ENCODE data around the gene SPATA16.
"Not testable (repeated sequence)": the region's sequence is repeated elsewhere in the genome, so short reads cannot be mapped to it uniquely, and the experiment has no call there.

Gene SPATA16

DNA sequence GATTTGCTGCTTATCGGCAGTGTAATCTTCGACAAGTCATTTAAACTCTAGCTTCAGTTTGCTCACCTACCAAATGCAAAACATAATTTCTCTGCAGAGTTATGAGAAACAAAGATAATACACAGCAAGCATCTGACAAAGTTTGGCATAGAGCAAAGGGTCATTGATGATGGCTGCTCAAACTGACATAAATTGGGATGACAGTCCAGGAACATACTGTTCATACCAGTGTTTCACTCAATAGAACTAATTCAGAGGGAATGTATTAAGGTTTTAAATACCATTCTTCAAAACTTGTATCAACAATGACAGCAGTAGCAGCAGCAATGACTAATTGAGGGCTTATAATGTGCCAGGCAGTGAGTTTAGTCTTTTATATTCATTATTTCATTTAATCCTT is 137.6 kb downstream of the SPATA16 start:
- FAIRE-seq: no peak

DNA sequence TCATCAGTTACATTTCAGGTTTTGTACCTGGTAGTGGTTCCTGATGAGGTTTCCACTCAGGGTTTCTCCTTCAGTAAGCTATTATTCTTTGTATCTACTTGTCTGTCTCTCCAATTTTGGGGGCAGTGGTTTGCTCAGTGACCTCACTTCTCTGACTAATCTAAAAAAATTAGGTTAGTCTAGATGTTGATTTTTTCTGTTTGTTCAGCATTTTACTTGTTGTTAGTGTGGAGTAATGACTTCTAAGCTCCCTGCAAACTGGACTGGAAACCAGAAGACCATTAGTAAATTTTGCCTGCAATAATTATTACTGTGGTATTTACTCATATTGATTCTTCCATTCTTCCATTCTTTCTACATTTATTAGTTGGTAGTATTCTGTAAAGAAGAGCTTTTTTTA is 139.4 kb downstream of the SPATA16 start:
- FAIRE-seq: no peak

DNA sequence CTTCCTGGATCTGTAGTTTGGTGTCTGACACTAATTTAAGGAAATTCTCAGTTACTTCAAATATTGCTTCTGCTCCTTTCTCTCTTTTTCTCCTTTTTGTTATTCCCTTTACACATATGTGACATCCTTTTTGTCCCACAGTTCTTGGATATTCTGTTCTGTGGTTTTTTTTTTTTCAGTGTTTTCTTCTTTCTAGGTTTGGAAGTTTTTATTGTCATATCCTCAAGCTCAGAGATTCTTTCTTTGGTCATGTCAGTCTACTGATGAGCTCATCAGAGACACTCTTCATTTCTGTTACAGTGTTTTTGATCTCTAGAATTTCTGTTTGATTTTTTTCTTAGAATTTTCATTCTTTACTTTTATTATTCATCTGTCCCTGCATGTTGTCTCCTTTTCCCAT is 140.5 kb downstream of the SPATA16 start:
- FAIRE-seq: no peak

DNA sequence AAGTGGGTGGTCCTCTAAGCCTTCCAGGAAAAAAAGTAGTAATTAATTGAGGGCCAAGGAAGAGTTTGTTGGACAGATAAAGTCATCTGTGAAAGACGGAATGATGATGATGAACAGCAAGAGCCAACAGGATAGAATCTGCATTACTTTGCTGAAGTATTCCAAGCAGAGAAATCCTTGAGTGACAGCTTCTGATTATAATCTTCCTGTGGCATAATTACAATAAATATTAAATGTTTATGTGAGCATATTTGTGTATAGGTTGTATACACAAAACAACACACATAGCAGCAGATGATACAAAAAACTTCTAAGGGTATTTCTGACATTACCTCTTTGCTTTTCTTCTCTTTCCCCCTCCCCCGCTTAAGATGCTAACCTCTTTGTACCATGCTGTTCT is 147.6 kb downstream of the SPATA16 start:
- no peak for FAIRE-seq

DNA sequence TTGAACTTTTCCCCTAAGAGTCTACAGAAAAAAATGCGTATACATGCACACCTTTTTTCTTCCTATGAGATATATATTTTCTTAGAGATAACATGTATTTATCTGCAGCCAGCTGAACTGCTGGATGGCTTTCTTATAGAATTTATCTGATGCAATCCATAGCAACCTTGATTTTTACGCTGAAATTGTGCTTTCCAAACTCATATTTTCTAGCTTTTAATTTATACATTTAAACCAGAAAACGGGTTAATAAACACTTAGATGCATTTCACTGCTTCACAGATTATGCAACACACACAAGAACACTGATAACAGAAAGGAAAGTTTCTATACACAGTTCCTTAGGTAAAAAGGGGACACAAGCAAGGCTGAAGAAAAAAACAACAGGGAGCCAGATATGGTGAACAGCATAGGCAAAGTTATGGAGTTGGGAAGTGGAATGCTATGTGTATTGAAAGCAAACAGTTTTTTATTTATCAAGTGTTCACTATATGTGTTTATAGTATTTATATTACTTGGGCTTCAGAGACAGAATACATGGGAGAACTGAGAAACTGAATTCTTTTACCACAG is 149.5 kb downstream of the SPATA16 start:
- no peak for FAIRE-seq

DNA sequence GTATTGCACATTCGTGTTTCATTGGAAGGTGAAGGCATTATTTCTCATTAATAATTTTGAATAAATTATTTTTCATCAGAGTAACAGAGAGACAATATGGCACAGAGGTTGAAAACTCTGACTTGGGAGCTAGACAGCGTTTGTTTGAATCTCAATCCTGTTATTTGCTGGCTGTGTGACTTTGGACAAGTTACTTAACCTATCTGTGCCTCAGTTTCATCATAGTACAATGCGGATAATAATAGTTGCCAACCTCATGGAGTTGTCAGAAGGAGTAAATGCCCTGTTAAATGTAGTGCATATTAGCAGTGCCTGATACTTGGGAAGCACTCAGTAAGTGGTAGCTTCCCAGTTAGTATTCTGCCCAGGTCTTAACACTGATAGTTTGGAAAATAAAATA is 151.7 kb downstream of the SPATA16 start:
- no peak for FAIRE-seq

DNA sequence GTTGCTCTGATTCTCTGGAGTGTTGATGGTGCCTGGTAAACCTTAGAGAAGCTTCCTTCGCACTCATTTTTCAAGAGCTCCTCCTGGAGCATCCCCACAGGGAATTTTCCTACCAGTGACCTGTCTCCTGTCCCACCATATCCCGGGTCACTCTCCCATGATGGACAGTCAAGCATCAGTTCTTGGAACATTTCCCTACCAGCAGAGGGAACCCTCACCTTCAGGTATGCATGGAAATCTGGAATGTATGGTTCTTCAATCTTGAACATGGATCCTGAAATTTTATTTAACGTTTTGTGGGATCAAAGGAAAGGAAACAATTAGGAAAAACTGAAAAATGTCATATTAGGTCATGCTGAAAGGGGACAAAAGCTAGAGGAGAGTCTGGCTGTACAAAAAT is 153.8 kb downstream of the SPATA16 start:
- FAIRE-seq: no peak

DNA sequence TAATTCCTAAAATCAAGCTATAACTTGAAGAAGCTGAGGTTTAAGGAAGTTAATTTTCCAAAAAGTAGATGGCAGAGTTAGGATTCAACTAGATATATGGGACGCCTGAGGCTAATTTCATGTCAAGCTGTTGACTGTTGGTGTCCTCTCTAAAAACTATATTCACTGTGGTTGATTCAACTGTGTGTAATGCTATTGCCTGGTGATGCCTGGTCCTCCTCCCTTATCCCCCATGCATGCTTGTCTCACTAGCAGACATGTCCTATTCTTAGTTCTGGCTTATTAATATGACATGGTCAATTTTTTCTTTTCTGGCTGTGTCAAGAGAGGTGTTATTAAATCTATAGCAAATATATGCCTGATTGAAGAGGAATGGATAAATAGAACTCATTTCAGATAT is 156.1 kb downstream of the SPATA16 start:
- no peak for FAIRE-seq

DNA sequence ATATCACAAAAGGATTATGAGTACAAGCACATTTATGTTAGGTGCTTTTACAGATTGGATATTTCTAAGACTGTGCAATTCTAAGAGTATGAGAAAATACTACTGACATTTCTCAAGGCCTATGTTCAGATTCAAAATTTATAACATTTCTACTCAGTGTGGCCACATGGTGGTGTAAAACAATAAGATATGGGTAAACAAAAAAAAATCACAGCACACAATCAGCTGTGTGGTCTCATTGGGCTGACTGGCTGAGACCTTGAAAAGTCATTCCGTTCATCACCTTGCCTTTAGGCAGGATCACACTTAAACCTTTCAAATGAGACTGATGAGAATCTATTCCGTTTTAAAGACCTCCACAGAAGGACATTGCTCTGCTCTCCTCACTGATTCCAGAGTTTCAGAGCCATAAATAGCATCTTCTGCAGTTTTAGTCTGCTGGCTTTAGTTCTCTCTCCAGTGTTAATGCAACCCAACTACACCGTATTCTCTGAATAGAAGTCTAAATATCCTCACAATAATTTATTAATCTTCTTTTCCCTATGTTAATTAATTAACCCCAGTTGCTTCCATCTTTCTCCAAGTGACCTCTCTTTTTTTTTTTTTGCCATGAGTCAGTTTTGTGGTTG is 158.2 kb downstream of the SPATA16 start:
- peak; percentile 60 for FAIRE-seq

DNA sequence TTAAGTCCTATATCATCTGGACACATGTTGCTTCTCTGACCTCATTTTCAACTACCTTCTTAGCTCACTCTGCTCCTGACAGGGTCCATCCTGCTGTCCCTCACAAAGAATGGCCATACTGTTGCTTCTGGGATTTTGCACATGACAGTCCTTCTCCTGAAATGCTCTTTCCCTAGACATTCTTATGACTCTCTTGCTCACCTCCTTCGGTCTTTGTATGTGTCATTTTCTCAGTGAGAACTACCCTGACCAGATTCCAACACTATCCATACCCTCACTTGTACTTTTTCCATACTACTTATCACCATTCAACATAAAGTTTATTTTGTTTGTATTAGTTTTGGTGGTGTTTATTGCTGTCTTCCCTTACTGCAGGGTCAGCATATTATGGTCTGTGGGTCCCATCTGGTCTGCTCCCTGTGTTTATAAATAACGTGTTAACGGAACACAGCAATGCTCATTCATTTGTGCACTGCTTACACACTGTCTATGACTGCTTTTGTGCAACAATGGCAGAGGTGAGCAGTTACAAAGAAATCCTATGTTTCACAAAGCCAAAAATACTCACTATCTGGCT is 159.5 kb downstream of the SPATA16 start:
- FAIRE-seq: no peak

DNA sequence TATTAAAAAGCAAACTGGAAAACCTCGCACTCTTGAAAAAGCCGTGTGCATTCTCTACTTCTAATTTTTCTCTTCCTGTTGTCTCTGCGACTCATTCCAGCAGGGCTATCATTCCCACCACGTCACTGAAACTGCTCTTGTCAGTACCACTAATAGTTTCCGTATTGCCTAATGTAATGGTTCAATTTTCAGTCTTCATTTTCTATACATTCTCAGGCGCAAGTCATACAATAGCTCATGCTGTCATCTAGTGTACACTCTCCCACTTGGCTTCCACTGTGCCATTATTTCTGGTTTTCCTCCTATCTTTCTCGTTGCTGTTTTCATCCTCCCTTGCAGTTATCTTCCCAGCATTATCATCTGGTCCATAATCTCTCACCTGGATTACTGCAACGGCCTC is 160.2 kb downstream of the SPATA16 start:
- FAIRE-seq: no peak

DNA sequence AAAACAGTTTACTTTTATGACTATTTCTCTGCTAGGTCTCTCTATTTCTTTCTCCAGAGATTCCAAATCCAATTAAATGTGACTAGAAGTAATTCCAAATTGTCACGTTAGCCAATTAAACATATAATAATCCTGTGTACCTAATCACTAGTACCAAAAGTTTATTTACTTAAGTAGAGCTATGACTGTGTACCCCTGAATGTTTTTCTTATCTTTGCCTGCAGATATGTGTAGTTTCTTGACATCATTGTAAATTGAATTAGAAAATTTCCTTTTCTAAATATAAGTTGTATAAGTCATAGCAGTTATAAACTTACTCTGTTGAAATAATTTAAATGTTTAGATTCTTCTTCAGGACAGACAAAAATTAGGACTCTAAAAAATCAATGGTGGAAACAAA is 163.3 kb downstream of the SPATA16 start:
- FAIRE-seq: no peak

DNA sequence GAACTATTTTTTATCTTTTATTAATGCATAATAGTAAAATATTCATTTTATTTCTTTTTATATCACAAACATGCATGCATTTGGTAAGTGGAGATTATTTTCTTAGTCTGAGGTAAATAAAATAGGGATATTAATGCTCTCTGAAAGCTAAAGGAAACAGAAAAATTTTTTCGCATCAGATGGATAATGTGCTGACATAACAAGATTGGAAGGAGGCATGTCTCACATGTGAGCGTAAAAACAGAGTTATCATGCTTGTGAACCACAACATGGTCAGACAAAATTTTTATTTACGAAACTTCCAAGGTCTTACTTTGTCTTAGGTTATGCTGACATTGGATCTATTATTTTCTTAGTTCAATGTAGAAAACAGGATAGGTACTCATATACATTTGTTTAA is 166.1 kb downstream of the SPATA16 start:
- no peak for FAIRE-seq

DNA sequence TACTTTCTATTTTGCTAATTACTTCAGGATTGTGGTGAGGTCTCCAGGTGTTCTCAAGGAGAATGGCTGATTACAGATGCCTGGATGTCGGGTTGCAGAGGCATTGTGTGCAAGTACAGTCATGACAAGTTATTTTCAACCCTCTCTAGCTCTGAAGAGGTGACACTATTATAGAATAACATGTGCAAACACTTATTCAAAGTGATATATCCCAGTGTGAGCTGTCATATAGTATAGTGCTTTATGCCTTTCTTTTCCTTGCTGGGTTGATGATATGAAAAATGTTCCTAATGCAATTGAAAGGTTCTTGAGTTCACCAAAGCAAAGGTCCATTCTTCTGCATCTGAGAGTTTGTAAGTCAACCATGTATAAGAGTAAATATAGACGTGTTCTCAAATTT is 167.2 kb downstream of the SPATA16 start:
- no peak for FAIRE-seq

DNA sequence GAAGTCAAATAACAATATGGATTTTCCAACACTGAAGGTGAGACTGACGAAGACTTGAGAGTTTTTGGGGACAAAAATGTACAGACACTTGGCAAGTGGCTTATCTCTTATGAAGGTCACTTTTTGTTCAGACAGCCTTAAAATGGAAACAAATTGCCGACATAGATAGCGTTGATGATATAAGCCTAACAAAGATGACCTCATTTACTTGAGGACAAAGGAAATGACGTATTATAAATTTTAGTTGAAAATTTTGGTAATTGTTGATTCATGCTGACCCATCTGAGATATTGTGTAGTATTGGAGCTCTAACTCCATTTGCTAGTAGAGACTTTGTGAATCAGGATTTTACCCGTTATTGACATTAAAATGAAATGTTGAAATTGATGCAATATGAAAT is 168.3 kb downstream of the SPATA16 start:
- FAIRE-seq: no peak

DNA sequence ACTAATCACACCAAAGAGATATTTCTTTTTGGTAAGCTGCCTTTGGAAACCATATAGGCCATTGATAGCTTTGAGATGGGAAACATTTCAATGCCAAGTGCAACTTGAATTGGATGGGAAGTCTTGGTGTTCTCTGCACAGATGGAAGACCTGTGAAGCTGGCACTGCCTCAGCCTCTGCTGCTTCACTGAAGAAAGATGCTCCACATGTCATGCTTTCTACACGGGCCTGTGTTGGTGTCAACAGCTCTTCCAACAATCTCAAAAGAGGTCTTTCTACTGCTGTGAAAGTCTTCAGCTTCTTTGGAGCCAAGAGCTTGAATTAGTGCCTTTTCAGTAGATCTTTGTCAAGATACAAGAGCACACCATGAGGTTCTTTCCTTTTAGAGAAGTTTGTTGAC is 169.0 kb downstream of the SPATA16 start:
- no peak for FAIRE-seq

DNA sequence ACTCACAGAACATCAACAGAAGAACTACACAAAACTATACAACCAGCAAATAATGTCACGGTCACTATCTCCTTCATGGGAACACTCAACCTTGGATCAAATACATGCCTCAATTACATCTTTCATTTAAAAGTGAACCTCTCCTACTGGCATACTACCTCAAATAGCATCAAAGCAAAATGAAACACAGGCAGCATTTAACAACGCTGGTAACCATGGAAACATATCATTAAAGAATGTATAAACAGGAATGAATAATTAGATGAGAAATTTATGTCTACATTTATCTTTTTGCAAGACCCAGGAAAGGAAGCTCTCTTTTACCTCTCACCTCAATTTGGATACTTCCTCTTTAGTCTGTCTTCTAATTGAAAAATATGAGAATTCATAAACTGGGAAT is 172.4 kb downstream of the SPATA16 start:
- FAIRE-seq: no peak

DNA sequence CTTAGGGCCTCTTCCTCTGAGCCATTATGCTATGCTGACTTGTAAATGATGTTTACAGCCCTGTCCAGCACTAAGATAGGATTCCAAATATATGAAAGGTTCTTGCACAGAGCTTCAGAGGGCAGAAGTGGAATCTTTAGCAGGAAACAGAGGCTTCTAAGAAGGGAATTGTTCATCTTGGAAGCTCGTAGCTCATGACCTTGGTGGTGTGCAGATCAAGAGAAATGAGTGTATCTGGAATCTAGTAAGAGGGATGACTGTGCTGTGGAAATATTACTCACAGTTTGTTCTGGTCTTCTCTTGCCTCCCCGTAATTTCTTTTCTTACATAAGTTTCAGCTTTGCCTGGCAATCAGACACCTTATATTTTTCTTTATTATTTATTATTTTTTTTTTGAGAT is 175.8 kb downstream of the SPATA16 start:
- no peak for FAIRE-seq

DNA sequence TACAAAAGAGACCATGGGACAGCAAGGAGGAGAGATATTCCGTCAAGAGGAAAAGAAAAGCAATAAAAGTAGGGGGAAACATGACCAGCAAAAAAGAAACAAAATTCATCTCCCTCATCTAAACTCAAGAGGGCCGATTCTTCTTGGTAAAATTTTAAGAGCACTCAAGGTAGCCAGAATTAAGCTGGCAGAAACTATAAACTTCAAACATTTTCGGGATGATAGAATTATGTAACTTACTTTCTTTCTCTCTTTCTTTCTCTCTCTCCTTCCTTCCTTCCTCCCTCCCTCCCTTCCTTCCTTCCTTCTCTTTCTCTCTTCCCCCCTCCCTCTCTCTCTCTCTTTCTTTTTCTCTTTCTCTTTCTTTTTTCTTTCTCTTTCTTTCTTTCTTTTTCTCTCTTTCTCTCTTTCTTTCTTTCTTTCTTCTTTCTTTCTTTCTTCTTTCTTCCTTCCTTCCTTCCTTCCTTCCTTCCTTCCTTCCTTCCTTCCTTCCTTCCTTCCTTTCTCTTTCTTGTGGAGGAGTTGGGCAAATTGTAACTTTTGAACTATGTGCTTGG is 180.3 kb downstream of the SPATA16 start:
- FAIRE-seq: not testable (repeated sequence)

DNA sequence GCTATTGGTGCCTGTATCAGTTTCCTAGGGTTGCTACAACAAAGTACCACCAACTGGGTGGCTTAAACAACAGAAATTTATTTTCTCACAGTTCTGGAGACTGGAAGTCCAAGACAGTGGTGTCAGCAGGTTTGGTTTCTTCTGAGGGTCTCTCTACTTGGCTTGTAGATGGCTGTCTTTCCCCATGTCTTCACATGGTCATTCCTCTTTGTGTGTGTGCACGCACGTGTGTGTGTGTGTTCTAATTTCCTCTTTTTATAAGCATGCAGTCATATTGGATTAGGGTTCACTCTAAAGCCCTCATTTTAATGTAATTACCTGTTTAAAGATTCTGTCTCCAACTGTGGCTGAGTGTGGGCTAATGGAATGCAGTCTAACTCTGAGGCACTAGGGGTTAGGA is 182.5 kb downstream of the SPATA16 start:
- FAIRE-seq: no peak

DNA sequence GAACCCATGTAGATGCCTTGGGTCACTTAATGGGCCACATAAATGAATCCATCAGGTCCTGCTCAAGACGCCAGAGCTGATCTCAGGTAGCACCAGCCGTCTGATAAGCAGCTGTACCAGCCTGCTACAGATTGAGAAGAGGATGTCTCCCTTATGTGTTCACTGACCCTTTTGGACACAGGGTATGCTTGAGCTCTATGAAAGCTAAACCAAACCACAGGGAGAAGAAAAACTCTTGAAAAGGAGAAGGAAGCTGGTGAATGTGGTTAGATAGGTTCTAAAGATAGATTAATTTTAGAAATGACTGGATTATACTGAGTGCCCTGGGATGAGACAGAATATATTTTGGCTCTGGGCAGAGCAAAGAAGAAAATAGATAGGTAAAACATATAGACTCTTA is 187.5 kb downstream of the SPATA16 start:
- no peak for FAIRE-seq

DNA sequence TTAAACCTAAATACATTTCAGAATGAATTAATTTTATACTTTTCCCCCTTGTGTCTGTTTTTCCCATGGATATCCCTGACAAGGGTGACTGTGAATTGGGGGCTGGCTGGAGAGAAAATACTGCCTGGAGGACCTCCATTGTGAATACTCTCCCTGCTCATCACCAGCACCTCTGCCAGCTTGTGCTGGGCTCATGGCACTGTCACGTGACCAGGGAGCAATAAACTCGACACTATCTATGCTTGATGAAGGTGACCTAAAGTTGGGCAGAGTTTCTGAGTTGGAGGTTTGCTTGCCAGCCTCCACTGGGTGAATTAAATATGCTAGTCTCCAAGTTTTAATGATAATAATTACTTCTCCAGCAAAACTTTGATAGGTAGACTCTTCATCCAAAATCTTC is 189.5 kb downstream of the SPATA16 start:
- no peak for FAIRE-seq

DNA sequence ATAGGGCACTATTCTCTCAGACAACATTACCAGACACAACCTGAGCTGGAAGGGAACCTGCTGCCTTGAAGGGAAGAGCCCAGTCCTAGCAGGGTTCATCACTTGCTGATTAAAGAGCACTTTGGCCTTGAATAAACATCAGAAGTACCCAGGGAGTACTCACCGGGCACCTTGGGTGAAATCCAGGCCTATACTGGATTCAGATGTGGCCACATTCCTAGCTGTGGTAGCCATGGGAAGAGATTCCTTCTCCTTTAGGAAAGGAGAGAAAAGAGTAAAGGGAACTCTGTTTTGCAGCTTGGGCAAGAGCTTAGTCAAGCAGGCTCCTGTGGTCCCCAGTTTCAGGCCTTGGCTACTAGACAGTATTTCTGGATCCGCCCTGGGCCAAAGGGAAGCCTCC is 195.0 kb downstream of the SPATA16 start:
- FAIRE-seq: no peak

DNA sequence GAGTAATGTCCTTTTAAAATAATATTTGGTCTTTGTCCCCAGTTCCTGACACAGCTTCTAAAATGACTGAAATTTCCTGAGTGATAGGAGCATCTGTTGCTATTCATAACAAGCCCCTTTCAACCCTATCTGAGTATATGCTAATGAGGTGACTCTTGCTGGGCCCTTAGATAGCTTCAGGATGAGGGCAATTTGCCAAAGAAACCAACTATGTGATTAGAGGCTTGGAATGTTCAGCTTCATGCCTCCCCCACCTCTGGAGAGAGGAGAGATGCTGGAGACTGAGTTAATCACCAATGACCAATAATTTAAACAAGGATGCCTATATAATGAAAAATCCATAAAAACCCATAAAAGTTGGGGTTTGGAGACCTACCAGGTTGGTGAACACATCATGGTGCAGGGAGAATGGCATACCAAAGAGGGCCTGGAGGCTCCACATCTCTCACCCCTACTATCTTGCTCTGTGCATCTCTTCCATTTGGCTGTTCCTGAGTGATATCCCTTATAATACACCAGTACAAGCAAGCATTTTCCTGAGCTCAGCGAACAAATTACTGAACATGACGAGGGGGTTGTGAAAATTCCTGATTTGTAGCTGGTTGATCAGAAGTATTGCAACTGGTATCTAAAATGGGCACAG is 201.3 kb downstream of the SPATA16 start:
- FAIRE-seq: no peak
